ENCODE measurements around the gene GLIS1.

The GLIS1 gene

GRCh38 chr1:53499257-53500203 lies 239.4 kb downstream of the GLIS1 start:
- Mint-ChIP-seq H3K27ac (no peak overlapping the region), H3K4me3 (no peak overlapping the region), H3K36me3 (no peaks in the 10 kb centered on the region), H3K4me1 (no peaks in the 10 kb centered on the region), H3K9me3 (no peaks in the 10 kb centered on the region), H3K27me3 (peaks cover 4 to 5% of the 10 kb centered on the region in 2 donors)
- no peak for ATAC-seq (replicated peaks)
- no peak for DNase-seq

DNA sequence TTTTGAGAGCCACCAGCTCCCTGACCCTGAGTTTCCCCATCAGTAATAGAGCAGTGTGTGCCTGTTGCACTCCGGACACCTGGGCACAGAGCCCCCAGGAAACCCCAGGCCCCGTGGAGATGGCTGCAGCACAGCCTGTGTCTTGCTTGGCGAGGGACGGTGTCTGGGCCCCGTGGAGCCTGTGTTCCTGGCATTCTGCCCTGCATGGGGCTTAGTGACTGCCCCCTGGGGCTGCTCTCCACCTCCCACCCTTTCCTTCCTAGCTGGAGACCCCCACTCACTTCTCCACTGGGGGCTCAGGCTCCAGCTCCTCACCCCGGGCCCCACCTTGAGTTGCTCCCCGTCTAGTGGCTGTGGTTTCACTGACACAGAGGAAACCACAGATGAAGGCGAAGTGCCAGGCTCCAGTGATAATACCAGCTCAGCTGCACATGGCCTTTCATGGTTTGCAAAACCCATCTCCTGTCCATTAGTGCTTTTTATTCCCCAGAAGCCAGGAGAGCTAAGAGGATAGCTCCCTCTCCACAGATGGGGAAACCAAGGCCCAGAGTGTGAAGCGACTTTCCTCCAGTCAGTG lies 240.3 kb downstream of the GLIS1 start:
- no peaks in the 10 kb centered on the region for H3K9me3 Mint-ChIP-seq
- H3K27ac Mint-ChIP-seq = no peak overlapping the region
- H3K4me1 Mint-ChIP-seq = no peaks in the 10 kb centered on the region
- H3K36me3 Mint-ChIP-seq = no peaks in the 10 kb centered on the region
- H3K27me3 Mint-ChIP-seq = peaks cover 4 to 5% of the 10 kb centered on the region in 2 donors
- ATAC-seq (replicated peaks) = no peak
- DNase-seq = no peak
- no peak overlapping the region for H3K4me3 Mint-ChIP-seq

- Mint-ChIP-seq H3K4me1 (no peaks in the 10 kb centered on the region), H3K9me3 (no peaks in the 10 kb centered on the region), H3K27me3 (peaks cover 0 to 8% of the 10 kb centered on the region in 2 donors), H3K4me3 (no peak overlapping the region), H3K36me3 (no peaks in the 10 kb centered on the region), H3K27ac (no peak overlapping the region)
- ATAC-seq (replicated peaks) (no peak), DNase-seq (no peak)
Measured at GRCh38 chr1:53495633-53496345, 243.2 kb downstream of the GLIS1 start.

DNA sequence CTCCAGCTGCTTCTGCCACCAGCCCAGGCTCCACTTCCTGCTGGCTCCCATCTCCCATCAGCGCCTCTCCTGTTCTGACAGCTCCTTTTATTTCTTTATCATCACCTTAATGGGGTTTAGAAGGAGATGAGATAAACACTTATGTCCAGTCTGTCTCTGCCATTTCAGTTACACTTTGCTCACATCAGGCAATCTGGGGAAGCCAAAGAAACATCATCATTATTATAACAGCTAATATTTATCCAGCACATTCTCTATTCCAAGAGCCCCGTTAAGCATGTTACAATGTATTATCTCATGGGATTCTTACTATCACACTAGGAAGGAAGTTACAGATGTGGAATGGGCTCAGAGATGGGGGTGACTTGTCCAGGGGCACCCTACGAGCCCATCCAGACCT lies 248.6 kb downstream of the GLIS1 start:
- H3K27ac Mint-ChIP-seq = no peak overlapping the region
- no peak overlapping the region for H3K4me3 Mint-ChIP-seq
- DNase-seq = no peak
- no peak for ATAC-seq (replicated peaks)
- no peaks in the 10 kb centered on the region for H3K9me3 Mint-ChIP-seq
- H3K4me1 Mint-ChIP-seq = peaks cover 0 to 3% of the 10 kb centered on the region in 2 donors
- H3K27me3 Mint-ChIP-seq = peaks cover 18 to 27% of the 10 kb centered on the region in 2 donors
- H3K36me3 Mint-ChIP-seq = no peaks in the 10 kb centered on the region

DNA sequence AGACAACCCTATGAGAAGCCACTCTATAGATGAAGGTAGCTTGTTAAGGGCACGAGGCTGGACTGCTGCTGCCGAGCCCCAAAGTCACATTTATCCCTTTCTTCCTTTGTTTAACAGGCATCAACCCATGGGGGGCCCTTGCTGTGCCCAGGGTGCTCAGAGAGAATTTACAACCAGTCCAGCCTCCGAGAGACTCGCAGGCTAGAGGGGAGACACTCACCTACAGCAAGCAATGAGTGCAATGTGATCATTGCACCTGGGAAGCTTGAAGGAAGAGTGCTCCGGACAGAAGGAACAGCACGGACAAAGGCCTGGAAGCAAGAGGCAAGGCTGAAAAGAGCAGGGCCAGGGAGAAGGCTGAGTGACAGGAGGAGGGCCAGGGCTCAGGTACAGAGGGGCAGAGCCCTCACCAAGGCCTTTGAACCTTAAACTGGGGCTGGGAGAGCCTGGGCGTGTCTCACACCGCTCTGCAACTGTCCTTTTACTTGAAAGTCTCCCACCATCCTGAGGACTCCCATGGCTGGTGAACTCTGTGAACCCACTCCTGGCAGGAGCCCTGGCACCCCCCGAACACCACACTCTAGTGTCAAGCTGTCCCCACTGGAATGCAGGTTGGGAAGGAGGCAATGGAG lies 252.5 kb downstream of the GLIS1 start:
- H3K4me1 Mint-ChIP-seq = peaks cover 0 to 7% of the 10 kb centered on the region in 2 donors
- H3K27me3 Mint-ChIP-seq = peaks cover 35 to 51% of the 10 kb centered on the region in 2 donors
- DNase-seq (no peak), ATAC-seq (replicated peaks) (no peak)
- no peaks in the 10 kb centered on the region for H3K36me3 Mint-ChIP-seq
- H3K4me3 Mint-ChIP-seq = no peak overlapping the region
- no peak overlapping the region for H3K27ac Mint-ChIP-seq
- H3K9me3 Mint-ChIP-seq = no peaks in the 10 kb centered on the region

DNA sequence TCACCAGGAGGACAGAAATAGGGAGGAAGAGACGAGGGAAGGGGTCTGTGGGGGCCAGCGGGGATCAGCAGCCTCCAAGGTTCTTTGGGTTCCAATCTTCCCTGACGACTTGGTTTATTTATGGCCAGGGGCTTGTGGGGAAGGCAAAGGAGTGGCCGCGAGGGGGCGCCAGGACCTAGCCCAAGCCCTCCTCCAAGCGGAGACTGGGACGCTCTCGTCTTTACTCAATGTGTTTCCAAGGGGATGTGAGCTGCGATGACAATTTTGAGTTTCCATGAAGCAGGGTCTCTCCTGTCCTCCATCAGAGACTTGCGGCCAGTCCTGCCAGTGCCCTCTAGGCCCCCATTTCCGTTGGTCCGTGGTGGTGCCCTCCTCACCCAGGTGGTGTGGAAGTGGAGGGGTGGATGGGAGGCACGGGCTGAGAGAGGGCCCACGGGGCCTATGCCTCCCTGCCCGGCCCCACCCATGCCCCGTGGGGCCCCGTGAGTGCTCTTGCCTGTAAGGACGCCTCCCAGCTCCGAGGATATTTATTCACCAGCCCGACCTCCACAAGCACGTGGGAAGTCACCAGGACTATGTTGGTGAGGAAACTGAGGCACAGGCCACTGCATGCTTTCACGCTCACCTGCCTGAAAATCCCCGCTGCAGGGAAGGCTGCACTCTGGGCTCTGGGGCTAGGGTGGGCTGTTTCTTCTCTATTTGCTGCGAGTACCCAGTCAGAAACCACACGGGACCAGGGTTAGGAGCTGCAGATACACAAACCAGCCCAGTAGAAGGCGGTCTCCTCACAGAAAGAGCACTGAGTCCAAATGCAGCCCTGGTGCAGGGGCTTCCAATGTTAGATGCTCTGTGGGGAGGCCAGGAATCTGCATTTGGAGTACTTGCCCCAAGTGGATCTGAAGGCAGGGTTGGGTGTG lies 253.2 kb downstream of the GLIS1 start:
- no peak overlapping the region for H3K27ac Mint-ChIP-seq
- peak; percentile 33 for DNase-seq

DNA sequence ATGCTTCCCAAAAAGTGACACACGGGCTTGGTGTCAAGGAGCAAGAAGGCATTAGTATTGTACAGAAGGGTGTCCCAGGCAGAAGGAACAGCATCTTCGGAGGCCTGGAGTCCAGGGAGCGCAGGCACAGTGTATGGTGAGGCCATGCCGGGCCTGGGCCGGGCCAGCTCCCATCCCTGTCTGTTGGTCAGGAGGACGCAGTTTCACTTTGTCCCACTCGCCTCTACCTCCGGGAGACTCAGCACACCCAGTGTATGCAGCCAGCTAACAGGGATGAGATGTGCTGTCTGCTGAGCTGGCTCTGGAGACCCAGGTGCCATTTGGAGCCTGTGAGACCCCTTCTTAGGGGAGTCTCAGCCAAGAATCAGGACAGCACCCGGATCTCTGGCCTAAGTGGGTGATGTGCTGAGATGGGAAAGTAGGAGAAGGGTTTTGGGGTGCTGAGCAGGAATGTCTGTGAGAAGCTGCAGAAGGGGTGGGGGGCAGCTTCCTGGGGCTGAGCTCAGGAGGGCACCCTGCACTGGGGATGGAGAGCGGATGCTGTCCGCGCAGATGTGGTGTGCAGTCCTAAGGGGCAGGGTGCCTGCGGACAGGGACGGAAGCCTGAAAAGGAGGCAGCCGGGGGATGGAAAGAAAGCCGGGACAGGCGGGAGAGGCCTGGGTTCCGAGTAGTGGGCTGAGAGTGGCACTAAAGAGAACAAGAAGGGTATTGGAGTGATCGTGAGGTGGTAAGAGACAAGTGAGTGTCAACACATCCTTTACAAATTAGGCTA lies 254.1 kb downstream of the GLIS1 start:
- no peak for DNase-seq
- H3K4me1 Mint-ChIP-seq = peaks cover 0 to 7% of the 10 kb centered on the region in 2 donors
- no peaks in the 10 kb centered on the region for H3K9me3 Mint-ChIP-seq
- no peaks in the 10 kb centered on the region for H3K36me3 Mint-ChIP-seq
- ATAC-seq (replicated peaks) = no peak
- peaks cover 36 to 46% of the 10 kb centered on the region in 2 donors for H3K27me3 Mint-ChIP-seq
- H3K4me3 Mint-ChIP-seq = no peak overlapping the region
- H3K27ac Mint-ChIP-seq = no peak overlapping the region

More for the DNA sequence above, 253.2 kb downstream of the GLIS1 start:
- peak; percentile 85 to 90 for ATAC-seq (replicated peaks)
- H3K36me3 Mint-ChIP-seq = no peaks in the 10 kb centered on the region
- H3K4me1 Mint-ChIP-seq = peaks cover 0 to 7% of the 10 kb centered on the region in 2 donors
- peaks cover 35 to 51% of the 10 kb centered on the region in 2 donors for H3K27me3 Mint-ChIP-seq
- H3K9me3 Mint-ChIP-seq = no peaks in the 10 kb centered on the region
- H3K4me3 Mint-ChIP-seq = no peak overlapping the region

- no peak overlapping the region for H3K27ac Mint-ChIP-seq
- peaks cover 38 to 46% of the 10 kb centered on the region in 2 donors for H3K27me3 Mint-ChIP-seq
- no peak for ATAC-seq (replicated peaks)
- H3K36me3 Mint-ChIP-seq = no peaks in the 10 kb centered on the region
- peaks cover 0 to 7% of the 10 kb centered on the region in 2 donors for H3K4me1 Mint-ChIP-seq
- H3K4me3 Mint-ChIP-seq = no peak overlapping the region
- H3K9me3 Mint-ChIP-seq = no peaks in the 10 kb centered on the region
- DNase-seq = no peak
Measured at GRCh38 chr1:53483656-53484055, 255.3 kb downstream of the GLIS1 start.

DNA sequence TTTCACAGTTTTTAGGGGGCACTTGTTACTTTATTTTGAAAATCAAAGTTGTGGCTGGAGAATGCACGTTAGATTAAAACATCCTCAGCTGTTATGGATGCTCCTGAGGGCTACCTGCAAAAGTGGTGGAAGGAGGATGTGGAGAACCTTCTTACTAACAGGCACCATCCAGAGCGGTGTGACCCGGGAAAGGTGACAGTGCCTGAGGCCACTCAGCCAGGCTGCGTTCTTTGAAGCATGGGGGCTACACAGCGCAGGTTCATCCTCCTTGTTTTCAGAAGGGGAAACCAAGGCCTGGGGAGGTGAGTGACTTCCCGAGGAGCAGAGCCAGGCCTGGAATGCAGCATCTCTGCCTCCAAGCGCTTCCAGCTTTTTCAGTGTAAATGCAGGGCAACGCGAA lies 255.8 kb downstream of the GLIS1 start:
- no peak for ATAC-seq (replicated peaks)
- H3K4me3 Mint-ChIP-seq = no peak overlapping the region
- peaks cover 0 to 7% of the 10 kb centered on the region in 2 donors for H3K4me1 Mint-ChIP-seq
- H3K36me3 Mint-ChIP-seq = no peaks in the 10 kb centered on the region
- no peak overlapping the region for H3K27ac Mint-ChIP-seq
- H3K9me3 Mint-ChIP-seq = no peaks in the 10 kb centered on the region
- H3K27me3 Mint-ChIP-seq = peaks cover 36 to 42% of the 10 kb centered on the region in 2 donors
- DNase-seq = no peak

DNA sequence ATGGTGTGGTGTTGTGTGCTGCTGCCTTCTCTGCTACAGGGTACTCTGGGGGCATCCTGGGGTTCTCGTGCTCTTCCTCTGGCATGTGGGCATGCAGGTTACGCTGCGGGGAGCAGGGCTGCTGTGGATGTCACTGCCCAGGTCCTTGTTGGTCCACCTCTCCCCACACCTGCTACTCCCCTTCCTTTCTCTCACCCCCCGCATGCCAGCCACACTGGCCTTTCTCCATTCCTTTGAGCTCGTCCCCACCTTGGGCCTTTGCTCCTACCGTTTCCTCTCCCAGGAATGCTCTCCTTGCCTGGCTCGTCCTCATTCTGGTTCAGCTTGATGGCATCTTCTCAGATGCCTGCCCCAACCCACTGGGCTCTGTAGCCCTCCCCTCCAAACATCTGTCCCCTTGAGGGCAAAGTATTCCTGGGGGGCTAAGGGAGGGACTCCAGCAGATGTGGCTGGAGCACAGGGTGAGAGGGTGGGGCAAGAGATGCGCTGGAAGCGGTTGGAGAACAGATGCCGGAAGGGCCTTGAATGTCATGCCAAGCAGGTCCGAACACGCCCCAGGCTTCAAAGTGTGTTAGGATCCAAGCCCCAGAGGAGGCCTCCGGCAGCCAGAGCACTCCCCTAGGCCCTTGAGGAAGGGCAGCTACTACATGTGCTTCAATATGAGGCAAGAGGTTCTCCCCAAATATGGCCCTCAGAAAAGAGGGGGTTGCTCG lies 256.4 kb downstream of the GLIS1 start:
- Mint-ChIP-seq H3K27ac (no peak overlapping the region), H3K27me3 (peaks cover 32 to 43% of the 10 kb centered on the region in 2 donors), H3K36me3 (no peaks in the 10 kb centered on the region)

DNA sequence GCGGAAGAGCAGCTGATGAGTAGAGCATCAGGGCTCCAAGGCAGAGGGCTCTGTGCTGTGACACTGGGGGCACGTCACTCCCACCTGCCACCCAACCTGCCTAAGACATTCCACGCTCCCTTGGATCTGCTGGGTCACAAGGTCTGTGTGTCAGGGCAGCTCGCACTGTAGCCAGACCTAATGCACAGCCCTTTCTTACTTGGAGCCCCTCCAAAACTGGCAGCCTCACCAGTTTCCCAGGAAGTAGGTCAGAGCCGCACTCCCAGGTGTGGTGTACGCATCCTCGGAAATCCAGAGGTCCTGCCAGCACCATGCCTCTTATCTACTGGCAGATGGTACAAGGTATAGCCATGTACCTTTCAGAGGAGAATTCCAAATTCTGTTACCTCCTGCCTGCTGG lies 257.5 kb downstream of the GLIS1 start:
- Mint-ChIP-seq H3K27ac (no peak overlapping the region), H3K9me3 (no peaks in the 10 kb centered on the region), H3K27me3 (peaks cover 29 to 50% of the 10 kb centered on the region in 2 donors), H3K4me3 (no peak overlapping the region), H3K4me1 (peaks cover 0 to 7% of the 10 kb centered on the region in 2 donors), H3K36me3 (no peaks in the 10 kb centered on the region)
- DNase-seq = no peak
- no peak for ATAC-seq (replicated peaks)

More for the DNA sequence above, 256.4 kb downstream of the GLIS1 start:
- DNase-seq = no peak
- Mint-ChIP-seq H3K4me1 (peaks cover 0 to 7% of the 10 kb centered on the region in 2 donors), H3K9me3 (no peaks in the 10 kb centered on the region), H3K4me3 (no peak overlapping the region)
- ATAC-seq (replicated peaks) = no peak

GRCh38 chr1:53480678-53481077 lies 258.3 kb downstream of the GLIS1 start:
- peaks cover 23 to 44% of the 10 kb centered on the region in 2 donors for H3K27me3 Mint-ChIP-seq
- H3K36me3 Mint-ChIP-seq = no peaks in the 10 kb centered on the region

More at GRCh38 chr1:53480678-53481077, 258.3 kb downstream of the GLIS1 start:
- no peak overlapping the region for H3K4me3 Mint-ChIP-seq
- no peaks in the 10 kb centered on the region for H3K9me3 Mint-ChIP-seq
- H3K27ac Mint-ChIP-seq = no peak overlapping the region
- no peak for ATAC-seq (replicated peaks)
- no peak for DNase-seq
- H3K4me1 Mint-ChIP-seq = peaks cover 0 to 7% of the 10 kb centered on the region in 2 donors

All from stimulated activated naive B cell treated with anti-CD40 and anti-IgM and Interleukin-4, amounts not matched to agents 10 μg/mL and 1 μg/mL and 100 μg/mL, for 72 hours (primary cell).